Measurements from ENCODE around the gene MT1A. TPM values are rescaled to one million over a fixed set of nuclear protein-coding genes. Genes with fewer than 3 reads are reported as not detected.

The MT1A gene
- total RNA-seq, 3 donors from 2014 or later = 97.8 to 672 (median 130) TPM

DNA sequence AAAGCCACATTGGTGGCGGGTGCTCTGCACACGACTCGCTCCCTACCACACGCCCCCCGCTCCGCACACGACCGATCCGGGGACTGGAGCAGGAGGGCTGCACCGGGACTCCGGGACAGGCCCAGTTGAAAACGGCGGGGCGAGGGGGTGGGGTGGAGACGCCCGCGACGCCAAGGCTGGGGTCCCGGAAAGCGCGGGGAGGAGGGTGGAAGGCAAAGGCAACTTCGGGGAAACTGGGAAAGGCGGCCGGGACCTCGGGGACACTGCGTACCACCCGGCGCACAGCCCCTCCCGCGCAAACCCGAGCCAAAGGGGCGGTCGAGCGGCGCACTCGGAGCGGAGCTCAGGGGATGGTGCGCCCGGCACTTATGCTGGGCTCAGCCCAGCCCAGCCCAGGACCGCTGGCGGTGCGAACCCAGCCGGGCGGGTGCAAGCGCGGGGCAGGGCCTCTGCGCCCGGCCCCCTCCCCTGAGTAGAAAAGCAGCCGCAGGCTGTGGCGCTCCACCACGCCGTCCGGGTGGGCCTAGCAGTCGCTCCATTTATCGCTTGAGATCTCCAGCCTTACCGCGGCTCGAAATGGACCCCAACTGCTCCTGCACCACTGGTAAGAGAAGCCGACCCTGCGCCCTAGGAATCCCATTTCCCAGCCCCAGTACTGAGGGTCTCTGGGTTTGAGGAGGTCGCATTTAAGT is 6.2 kb upstream of the MT1A start, which contains the start of gene MT1M:
TSS of gene MT1M (plus strand) at position 504 of the 692 bp plus-strand sequence. CDS start at position 577, 73 bp downstream.
- H3K27me3 ChIP-seq = no peaks in the 10 kb centered on the region
- no peaks in the 10 kb centered on the region for H3K9me3 ChIP-seq
- no peaks in the 10 kb centered on the region for H3K36me3 ChIP-seq
- H3K4me3 ChIP-seq = peak within 1 kb of the TSS; percentile 56 to 80 (median 66)
- peak within 1 kb of the TSS; percentile 77 to 86 for H3K27ac ChIP-seq
- TF ChIP-seq POLR2AphosphoS5 (IDR thresholded peaks at IDR 0.05) (peak; percentile 14 to 76 (median 35)), POLR2A (IDR thresholded peaks at IDR 0.05) (no peak)
- TF ChIP-seq, protein P1, sequence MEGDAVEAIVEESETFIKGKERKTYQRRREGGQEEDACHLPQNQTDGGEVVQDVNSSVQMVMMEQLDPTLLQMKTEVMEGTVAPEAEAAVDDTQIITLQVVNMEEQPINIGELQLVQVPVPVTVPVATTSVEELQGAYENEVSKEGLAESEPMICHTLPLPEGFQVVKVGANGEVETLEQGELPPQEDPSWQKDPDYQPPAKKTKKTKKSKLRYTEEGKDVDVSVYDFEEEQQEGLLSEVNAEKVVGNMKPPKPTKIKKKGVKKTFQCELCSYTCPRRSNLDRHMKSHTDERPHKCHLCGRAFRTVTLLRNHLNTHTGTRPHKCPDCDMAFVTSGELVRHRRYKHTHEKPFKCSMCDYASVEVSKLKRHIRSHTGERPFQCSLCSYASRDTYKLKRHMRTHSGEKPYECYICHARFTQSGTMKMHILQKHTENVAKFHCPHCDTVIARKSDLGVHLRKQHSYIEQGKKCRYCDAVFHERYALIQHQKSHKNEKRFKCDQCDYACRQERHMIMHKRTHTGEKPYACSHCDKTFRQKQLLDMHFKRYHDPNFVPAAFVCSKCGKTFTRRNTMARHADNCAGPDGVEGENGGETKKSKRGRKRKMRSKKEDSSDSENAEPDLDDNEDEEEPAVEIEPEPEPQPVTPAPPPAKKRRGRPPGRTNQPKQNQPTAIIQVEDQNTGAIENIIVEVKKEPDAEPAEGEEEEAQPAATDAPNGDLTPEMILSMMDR (IDR thresholded peaks at IDR 0.05) = no peak
- no peaks in the 10 kb centered on the region for H3K4me1 ChIP-seq
- DNase-seq (ENCODE audit: low spot score in 2 of 2) = no peak
- intact Hi-C loops (cut with DNase I; ENCODE audit: low total_unique reads) = no loop called here

DNA sequence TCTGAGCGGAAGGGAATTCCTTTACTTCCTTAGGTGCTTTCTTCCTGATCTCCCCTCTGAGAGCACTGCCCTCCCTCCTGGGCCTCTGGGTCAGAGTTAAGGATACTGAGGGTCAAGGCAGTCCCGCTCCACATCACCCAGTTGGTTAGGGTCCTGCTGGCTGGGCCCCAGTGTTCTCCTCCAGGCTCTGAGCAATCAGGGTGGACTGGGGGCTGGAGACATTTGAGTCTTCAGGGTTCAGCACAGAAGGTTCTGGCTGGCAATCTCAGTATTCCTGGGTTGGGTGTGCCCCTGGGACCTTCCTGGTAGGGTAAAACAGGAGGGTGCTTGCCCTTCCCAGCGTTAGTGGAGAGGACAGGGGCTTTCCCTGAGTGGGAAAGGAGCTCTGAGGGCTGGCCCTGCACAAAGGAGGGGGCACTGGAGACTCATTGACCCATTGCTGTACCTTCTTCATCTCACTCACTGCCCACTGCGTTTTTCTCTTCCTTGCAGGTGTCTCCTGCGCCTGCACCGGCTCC is 5.6 kb upstream of the MT1A start:
- Histone ChIP-seq H3K4me3 (peak overlapping the region; percentile 56 to 80 (median 66)), H3K27me3 (no peaks in the 10 kb centered on the region), H3K4me1 (no peaks in the 10 kb centered on the region), H3K9me3 (no peaks in the 10 kb centered on the region), H3K27ac (peak overlapping the region; percentile 77 to 86), H3K36me3 (no peaks in the 10 kb centered on the region)
- DNase-seq (ENCODE audit: low spot score in 2 of 2) = no peak
- TF ChIP-seq POLR2A (IDR thresholded peaks at IDR 0.05) = no peak
- TF ChIP-seq POLR2AphosphoS5 (IDR thresholded peaks at IDR 0.05) = no peak
- TF ChIP-seq, protein P1 (IDR thresholded peaks at IDR 0.05) = no peak
- intact Hi-C loops (cut with DNase I; ENCODE audit: low total_unique reads) = no loop called here

DNA sequence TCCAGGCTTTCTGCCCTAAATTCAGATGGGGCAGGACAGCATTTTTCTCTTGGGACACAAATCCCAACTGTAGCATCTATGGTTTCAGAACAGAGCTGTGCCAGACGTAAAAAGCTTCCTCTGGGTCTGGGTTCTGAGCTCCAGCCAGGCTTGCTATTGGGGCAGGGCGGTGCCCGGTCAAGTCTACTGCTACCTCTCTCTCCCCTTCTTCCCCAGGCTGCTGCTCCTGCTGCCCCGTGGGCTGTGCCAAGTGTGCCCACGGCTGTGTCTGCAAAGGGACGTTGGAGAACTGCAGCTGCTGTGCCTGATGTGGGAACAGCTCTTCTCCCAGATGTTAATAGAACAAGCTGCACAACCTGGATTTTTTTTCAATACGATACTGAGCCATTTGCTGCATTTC is 4.9 kb upstream of the MT1A start:
- Histone ChIP-seq H3K27ac (peak overlapping the region in 1 of 2 donors; percentile 86), H3K9me3 (no peaks in the 10 kb centered on the region), H3K4me1 (no peaks in the 10 kb centered on the region), H3K36me3 (no peaks in the 10 kb centered on the region), H3K27me3 (peaks cover 0 to 5% of the 10 kb centered on the region in 2 donors), H3K4me3 (peak overlapping the region; percentile 56 to 80 (median 66))
- no peak for DNase-seq (ENCODE audit: low spot score in 2 of 2)
- intact Hi-C loops (cut with DNase I; ENCODE audit: low total_unique reads) = no loop called here
- TF ChIP-seq, protein P1 (IDR thresholded peaks at IDR 0.05) = no peak
- TF ChIP-seq POLR2A (IDR thresholded peaks at IDR 0.05) (no peak), POLR2AphosphoS5 (IDR thresholded peaks at IDR 0.05) (no peak)

DNA sequence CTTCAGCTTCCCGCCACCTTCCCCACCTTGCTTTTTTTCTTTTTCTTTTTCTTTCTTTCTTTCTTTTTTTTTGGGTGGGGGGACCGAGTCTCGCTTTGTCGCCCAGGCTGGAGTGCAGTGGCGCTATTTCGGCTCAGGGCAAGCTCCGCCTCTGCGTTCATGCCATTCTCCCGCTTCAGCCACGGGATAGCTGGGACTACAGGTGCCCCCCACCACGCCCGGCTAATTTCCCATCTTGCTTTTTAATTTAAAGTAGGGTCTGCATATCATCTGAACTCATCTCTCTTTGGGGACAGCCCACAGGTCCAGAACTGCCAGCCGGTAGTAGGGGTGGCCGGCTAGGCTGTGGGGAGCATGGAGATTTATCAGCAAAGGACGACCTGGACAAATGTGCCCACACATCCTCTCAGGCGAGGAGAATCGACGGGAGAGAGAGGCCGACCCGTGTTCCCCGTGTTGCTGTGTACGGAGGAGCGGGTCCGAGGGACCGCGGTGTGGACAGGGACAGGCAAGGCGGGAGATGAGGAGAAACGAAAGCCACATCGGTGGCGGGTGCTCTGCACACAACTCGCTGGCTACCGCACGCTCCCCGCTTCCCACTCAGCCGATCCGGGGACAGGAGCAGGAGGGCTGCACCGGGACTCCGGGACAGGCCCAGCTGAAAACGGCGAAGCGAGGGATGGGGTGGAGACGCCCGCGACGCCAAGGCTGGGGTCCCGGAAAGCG is 3.6 kb upstream of the MT1A start:
- Histone ChIP-seq H3K4me1 (no peaks in the 10 kb centered on the region), H3K27me3 (peaks cover 0 to 6% of the 10 kb centered on the region in 2 donors)

More for the DNA sequence above, 3.6 kb upstream of the MT1A start:
- Histone ChIP-seq H3K9me3 (no peaks in the 10 kb centered on the region), H3K27ac (no peak overlapping the region), H3K4me3 (peak overlapping the region in 2 of 3 donors; percentile 37 to 56), H3K36me3 (no peaks in the 10 kb centered on the region)
- no peak for TF ChIP-seq POLR2A (IDR thresholded peaks at IDR 0.05)
- no peak for TF ChIP-seq POLR2AphosphoS5 (IDR thresholded peaks at IDR 0.05)
- TF ChIP-seq, protein P1 (IDR thresholded peaks at IDR 0.05) = no peak
- intact Hi-C loops (cut with DNase I; ENCODE audit: low total_unique reads) = no loop called here
- DNase-seq (ENCODE audit: low spot score in 2 of 2) = no peak

Measured in breast epithelium (tissue), 4 donors.